ENCODE measurements around the gene CTSE.

Gene CTSE

GRCh38 chr1:205961991-205962820 is 61.5 kb downstream of the CTSE start:
- in situ Hi-C loops (cut with HindIII; ENCODE audit: low pct_unique_long_range_greater_than_20kb, low sequenced_read_pairs) = no loop called here

DNA sequence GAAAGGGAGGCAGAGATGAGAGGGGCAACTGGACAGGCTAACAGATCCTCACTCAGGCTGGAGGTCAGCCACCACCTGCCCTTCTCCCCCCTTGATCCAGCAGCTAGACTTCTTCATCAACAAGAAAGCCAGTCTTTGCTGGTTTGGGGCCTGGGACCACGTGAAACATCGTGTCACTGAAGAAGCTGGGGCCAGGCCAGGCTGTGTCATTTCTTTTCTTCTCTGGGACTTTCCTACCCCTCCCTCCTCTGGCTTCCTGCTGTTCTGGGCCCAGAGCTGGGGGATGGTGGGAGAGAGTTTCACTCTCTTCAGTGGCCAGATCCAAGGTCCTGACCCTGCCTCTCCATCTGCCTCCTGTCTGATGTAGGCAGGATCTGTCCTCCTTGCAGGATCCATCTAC is 62.3 kb downstream of the CTSE start:
- in situ Hi-C loops (cut with HindIII; ENCODE audit: low pct_unique_long_range_greater_than_20kb, low sequenced_read_pairs) = no loop called here
- DNase-seq (ENCODE audit: low read depth in 1 of 2, low spot score in 1 of 2) = no peak
- TF ChIP-seq JUND (IDR thresholded peaks at IDR 0.05; ENCODE audit: low read depth) = no peak

More at GRCh38 chr1:205961991-205962820, 61.5 kb downstream of the CTSE start:
- TF ChIP-seq JUND (IDR thresholded peaks at IDR 0.05; ENCODE audit: low read depth) = no peak
- DNase-seq (ENCODE audit: low read depth in 1 of 2, low spot score in 1 of 2) = no peak

- DNase-seq (ENCODE audit: low read depth in 1 of 2, low spot score in 1 of 2) = no peak
- in situ Hi-C loops (cut with HindIII; ENCODE audit: low pct_unique_long_range_greater_than_20kb, low sequenced_read_pairs) = no loop called here
- no peak for TF ChIP-seq JUND (IDR thresholded peaks at IDR 0.05; ENCODE audit: low read depth)
Observed at GRCh38 chr1:205959789-205960188, 63.9 kb downstream of the CTSE start.

Measured in T47D (cell line).